GM21717 (cell line): ENCODE measurements around the gene TMC2.

Experiments
- ATAC-seq: cut with Tn5 transposase; IDR thresholded peaks from one replicate; pipeline ENCODE4 v1.9.1; 2021; ENCODE audit warnings: mild to moderate bottlenecking, moderate library complexity; ENCODE audit not compliant: unreplicated experiment

Gene TMC2

DNA sequence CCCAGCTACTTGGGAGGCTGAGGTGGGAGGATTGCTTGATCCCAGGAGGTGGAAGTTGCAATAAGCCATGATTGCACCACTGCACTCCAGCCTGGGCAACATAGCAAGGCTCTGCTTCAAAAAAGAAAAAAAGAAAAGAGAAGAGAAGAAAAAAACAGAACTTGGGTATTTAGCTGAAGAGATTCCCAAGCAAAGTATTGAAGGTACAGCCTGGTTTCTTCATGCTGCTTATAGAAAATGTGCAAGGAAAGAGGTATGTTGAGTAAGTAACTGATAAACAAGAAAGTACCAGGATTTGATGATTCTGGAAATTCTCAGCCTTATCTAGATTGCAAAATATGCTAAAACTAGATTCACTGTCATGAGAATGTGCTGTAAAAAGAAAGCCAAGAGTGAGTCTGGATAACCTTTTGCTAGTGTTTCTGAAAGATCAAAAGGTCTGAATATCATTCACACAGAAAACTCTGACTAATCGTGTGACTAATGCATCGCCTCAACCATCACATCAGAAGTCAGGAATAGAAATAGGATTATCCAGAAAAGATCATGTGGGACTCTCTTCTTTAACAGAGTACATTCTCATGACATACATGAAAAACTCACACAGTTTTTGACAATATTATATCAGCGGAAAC lies 83.7 kb downstream of the TMC2 start:
- ATAC-seq, result no peak

DNA sequence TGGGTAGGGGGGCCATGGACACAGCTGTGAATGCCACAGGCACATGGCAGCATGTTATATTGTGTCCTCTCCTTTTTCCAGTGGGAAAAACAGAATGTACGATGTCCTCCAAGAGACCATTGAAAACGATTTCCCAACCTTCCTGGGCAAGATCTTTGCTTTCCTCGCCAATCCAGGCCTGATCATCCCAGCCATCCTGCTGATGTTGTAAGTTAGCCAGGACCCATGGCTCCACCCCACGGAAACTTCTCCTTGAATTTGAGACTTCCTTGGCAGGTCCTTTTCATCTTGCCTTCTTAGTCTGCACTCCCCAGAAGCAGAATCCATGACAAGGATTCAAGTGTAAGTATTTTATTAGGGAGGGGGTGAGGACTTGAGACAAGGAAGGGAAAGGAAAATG lies 87.8 kb downstream of the TMC2 start:
- no peak for ATAC-seq

DNA sequence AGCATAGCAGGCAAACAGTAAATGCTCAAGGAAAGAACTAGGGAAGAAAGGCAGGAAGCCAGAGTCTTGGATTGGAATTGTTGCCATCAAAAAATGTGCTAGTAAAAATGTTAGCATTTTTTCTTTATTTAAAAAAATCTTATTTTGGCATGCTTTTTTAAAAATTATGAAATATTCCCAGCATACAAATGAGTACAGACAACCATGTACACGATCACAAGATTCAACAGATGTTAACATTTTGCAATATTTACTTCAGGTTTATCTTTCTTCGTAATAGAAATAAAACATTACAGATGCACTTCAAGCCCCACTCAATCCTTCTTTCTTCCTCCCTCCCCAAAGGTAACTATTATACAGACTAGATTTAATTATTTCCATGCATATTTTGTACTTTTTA lies 88.7 kb downstream of the TMC2 start:
- ATAC-seq, result no peak

DNA sequence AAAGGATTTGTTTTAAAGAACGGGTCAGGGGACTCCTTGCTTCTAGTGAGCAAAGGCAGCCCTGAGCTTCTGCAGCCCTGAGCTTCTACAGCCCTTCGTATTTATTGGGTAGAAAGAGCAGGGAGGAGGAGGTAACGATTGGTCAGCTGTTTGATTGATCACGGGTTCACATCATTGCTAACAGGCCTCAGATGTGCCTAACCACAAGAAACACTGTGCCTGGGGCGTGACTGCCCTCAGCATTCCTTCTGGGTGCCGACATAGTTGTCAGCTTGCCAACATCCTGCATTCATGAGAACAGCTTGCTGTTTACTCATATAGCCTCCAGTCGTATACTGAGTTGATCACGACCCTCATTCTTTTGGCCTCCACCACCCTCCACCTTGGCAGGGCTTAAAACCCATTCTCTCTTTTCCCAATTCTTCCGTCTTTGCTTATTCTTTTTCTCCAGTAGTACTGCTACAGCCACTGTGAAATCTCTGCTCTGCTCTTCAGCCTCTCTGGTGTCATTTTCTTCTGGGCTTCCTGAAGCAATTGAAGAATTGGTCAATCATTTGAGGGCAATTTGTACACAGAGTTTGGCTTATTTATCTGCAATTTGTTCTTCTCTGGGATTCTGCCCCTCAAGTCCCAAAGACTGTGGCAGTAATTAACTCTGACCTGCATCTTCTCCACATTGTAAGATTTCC lies 90.6 kb downstream of the TMC2 start:
- no peak for ATAC-seq

DNA sequence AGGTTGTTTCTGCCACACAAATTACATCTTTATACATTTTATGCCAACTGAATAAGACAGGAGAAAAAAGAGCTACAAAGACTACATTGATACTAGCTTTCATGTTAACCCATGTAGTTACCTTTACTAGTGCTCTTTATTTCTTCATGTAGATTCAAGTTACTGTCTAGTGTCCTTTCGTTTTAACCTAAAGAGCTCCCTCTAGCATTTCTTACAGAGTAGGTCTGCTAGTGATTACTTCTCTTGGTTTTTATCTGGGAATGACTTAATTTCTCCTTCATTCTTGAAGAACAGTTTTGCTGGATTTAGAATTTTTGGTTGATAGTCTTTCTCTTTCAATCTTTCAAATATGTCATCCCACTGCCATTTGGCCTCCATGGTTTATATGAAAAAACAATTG lies 94.9 kb downstream of the TMC2 start:
- no peak for ATAC-seq

DNA sequence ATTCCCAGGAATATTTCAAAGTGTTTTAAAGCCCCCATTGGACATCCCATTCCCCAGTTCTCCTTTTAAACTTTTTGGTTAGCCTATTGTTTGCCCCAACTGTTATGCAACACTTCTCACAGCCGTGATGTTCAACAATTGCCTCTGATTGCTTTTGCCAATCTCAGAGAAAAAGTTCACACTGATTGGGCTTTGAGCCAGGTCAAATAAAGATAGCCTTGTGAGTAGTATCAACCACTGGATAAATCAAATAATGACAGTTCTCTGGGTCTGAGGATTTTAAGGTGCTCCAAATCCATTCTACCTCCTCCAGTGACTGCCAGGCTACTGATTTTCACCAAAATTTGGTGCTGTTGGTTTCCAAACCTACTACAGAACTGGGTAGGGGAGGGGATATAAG lies 97.0 kb downstream of the TMC2 start:
- no peak for ATAC-seq

DNA sequence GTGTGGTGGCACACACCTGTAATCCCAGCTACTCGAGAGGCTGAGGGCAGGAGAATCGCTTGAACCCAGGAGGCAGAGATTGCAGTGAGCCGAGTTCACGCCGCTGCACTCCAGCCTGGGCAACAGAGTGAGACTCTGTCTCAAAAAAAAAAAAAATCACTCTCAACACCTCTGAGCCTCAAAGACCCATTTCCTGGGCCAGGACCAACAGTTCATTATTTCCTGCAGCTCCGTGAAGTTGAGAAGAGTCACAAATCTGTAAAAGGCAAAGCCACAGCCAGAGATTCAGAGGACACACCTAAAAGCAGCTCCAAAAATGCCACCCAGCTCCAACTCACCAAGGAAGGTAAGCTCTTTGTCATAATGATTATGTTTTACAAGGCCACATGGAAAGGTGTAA lies 100.9 kb downstream of the TMC2 start:
- no peak for ATAC-seq

DNA sequence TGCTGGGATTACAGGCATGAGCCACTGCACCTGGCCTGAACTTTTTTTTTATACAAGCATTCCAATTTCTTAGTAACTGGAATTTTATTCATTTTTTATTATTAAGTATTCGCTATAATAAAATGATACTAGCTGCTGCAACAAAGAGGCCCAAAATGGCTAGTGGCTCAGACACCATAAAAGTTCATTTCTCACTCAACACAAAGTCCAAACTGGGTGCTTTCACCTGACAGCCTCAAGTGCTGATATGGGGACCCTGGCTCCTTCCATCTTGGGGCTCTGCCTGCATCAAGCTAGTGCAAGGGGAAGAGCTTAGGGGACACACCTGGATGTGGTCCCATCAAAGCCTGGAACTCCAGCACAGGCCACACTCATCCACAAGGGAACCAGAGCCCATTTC lies 103.9 kb downstream of the TMC2 start:
- no peak for ATAC-seq

DNA sequence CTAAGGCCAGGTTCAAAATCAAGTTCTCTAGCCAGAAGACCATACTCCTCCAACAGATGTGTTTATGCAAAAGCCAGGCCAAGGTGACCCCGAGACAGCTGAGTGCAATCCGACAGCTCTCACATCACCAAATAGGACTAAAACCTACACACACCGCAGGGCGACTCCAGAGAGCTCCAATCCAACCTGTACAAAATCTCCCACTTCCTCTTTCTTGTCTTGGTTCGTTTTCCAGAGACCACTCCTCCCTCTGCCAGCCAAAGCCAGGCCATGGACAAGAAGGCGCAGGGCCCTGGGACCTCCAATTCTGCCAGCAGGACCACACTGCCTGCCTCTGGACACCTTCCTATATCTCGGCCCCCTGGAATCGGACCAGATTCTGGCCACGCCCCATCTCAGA lies 104.5 kb downstream of the TMC2 start:
- no peak for ATAC-seq

DNA sequence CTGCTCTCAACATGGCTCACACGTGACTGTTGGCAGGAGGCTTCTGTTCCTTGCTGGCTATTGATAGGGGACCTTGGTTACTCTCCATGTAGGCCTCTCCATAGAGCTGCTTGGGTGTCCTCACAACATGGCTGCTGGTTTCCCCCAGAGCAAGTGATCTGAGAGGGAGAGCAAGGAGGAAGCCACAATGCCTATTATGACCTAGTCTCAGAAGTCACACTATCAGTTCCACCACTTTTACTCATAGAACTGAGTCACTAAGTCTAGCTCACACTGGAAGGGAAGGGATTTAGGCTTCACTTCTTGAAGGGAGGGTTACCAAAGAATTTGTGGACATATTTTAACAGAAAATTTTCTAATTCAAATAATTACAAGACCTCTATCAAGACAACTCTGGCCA lies 107.3 kb downstream of the TMC2 start:
- no peak for ATAC-seq

DNA sequence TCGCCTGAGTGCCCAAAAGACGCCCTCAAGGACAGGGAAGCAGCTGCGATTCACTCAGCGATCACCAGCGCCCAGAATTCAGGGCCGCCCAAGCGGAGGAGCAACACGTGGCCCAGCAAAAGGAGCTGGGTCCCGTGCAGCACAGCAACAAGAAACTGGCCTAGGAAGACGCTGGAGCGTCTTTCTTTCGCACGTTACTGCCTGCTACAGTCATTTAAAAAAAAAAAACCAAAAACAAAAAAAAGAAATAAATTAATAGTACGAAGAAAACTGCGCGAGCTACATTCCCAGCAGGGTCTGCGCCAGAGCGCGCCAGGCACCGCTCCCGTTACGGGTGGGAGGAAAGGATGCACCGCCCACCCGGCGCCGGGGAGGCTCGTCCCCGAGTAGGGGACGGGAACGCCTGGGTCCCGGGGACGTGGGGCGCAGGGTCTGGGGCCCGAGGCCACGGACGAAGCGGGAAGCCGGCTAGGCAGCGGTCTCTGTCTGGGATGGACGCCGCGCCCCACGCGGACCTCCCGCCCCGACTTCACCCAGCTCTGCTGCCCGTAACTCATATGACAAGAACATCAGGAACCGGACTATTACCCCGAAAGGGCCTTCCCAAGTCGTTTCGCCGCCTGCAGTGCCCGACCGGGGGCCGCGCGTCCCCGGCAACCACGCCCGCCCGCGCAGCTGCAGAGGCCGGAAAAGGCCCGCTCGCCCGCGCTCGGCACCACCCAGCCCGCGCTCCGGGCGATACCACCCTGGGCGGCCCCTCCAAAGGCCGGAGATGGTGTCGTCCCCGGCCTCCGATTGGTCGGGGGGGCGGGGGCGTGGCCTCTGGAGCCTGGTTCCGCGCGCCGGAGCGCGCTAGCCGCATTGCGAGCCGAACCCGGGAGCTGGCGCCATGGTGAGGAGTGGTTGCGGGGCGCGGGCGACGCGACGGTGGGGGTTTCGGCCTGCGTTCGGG lies 115.7 kb downstream of the TMC2 start, which contains the start of gene NOP56:
Gene NOP56 (plus strand): TSS at position 861 of the 952 bp plus-strand sequence. CDS start 29 bp downstream, at position 890.
- peak; percentile 75 for ATAC-seq

DNA sequence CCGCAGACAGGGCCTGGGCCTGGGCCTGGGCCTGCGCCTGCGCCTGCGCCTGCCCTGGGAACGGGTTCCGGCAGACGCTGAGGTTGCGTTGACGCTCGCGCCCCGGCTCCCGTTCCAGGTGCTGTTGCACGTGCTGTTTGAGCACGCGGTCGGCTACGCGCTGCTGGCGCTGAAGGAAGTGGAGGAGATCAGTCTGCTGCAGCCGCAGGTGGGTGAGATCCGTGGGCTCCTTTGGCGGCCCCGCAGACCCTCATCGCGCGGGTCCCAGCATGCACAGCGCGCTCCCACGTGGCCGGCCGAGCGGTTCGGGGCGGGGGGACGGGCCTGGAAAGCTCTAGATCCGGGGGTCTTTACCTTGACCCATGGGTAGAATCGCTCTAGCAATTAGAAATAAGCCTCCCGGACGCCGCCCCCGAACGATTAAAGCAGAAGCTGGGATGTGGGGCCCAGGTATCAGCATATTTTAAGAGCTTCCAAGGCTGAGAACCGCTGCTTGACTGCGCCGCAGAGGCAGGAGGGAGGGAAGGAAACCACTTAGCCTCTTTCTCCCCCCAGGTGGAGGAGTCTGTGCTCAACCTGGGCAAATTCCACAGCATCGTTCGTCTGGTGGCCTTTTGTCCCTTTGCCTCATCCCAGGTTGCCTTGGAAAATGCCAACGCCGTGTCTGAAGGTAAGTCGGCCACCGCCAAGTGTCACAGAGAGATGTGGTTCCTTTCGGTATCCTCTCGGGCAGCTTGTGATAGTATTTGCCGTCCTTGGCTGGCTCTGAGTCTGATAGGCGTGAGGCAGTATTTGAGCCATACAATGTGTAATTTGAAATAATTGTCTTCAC lies 116.6 kb downstream of the TMC2 start:
- peak; percentile 34 for ATAC-seq

DNA sequence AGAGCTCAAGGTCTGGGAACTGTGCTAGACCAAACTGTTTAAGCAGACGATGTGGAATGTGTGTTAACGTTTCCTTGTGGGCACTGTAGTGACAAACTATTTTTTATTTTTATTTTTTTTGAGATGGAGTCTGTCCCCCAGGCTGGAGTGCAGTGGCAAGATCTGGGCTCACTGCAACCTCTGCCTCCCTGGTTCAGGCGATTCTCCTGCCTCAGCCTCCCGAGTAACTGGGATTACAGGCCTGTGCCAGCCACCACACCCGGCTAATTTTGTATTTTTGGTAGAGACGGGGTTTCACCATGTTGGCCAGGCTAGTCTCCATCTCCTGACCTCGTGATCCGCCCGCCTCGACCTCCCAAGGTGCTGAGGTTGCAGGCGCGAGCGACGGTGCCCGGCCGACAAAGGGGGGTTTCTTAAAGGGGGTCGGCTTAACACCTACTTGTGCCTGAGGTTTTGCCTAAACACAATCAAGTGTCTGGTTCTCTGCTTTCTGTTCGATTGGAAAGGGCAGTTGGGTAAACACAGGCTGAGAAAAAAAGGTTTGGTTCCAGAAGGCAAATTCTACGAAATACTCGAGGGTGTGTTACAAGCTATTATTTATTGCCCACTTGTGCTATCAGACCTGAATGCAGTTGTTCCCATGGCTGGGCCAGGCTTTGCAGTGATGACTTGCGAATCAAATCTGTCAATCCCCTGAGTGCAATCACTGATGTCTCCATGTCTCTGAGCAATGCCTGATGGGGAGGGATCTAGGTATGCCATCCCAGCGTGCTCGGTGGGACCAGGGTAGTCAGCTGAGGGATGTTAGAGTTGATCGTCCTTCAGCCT lies 117.4 kb downstream of the TMC2 start:
- no peak for ATAC-seq

DNA sequence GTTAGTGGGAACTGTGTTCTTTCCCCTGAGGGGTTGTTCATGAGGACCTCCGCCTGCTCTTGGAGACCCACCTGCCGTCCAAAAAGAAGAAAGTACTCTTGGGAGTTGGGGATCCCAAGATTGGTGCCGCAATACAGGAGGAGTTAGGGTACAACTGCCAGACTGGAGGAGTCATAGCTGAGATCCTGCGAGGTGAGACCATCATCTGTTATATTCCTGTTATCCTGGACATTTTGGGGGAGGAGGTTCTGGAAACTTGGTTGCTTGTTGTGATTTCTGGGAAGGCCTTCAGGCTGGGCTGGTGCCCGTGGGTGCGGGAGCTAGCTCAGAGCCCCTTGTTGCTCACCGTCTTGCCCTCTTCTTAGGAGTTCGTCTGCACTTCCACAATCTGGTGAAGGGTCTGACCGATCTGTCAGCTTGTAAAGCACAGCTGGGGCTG lies 118.0 kb downstream of the TMC2 start:
- no peak for ATAC-seq

DNA sequence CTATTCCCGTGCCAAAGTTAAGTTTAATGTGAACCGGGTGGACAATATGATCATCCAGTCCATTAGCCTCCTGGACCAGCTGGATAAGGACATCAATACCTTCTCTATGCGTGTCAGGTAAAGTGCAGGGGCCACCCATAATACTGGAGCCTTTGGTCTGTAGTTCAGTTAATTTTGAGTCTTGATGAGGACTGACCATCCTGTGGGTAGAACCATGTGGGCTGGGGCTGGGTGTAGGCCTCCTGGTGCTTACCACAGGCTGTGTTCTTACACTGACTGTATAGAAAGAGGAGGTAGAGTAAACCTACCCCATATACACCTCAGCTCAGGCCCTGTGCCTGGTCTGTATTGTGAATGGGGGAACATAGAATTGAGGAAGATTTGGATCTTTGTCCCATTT lies 118.5 kb downstream of the TMC2 start:
- no peak for ATAC-seq

DNA sequence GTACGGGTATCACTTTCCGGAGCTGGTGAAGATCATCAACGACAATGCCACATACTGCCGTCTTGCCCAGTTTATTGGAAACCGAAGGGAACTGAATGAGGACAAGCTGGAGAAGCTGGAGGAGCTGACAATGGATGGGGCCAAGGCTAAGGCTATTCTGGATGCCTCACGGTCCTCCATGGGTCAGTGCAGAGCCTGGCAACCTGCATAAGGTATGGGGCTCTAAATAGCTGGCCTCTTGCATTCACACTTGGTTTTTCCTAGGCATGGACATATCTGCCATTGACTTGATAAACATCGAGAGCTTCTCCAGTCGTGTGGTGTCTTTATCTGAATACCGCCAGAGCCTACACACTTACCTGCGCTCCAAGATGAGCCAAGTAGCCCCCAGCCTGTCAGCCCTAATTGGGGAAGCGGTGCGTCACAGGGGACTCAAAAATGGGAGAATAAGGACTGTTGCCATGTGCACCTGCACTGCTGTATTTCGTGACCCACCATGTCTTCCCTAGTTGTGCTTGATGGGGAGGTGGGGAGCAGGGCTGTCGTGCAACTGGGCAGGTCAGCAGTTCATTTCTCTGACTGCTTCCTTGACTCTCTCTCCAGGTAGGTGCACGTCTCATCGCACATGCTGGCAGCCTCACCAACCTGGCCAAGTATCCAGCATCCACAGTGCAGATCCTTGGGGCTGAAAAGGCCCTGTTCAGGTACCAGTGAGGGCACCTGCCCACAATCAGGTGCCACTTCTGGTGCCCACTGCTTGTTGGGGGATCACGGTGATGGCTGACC lies 119.2 kb downstream of the TMC2 start:
- ATAC-seq, result no peak

DNA sequence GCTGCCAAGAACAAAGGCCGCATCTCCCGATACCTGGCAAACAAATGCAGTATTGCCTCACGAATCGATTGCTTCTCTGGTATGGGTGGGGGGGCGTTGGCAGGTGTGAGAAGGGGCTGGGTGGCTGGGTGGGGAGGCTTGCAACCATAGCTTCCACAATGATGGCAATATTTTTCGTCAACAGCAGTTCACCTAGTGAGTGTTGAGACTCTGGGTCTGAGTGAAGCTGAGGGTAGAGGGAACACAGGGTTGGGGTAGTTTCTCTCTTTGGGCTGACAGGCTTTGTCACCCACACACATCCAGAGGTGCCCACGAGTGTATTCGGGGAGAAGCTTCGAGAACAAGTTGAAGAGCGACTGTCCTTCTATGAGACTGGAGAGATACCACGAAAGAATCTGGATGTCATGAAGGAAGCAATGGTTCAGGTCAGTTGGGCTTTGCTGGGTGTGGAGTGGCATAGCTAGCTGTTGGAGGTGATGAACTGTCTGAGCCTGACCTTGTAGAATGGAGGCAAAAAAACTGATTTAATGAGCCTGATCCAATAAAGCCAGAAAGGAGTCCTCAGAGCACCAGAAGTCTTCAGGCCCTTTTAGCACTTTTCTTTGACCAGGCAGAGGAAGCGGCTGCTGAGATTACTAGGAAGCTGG lies 120.2 kb downstream of the TMC2 start:
- ATAC-seq, result no peak

DNA sequence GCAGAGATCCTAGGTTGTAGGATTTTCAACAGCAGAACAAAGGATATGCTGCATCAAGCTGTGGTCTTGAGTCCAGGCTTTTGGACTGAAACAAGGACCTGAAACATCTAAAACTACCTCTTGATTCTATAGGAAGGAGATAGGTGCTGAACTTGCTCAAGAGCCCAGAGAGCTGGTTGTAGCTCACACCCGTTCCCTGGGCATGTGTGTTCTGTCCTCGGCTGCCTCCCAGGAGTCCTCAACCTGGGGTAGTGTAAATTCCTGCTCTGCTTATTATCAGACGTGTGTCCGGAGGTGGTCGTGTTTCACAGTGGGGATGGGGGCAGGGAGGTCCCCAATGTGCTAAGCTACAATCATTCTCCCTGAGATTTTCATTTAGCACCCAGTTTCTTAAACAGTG lies 120.9 kb downstream of the TMC2 start:
- ATAC-seq, result no peak

DNA sequence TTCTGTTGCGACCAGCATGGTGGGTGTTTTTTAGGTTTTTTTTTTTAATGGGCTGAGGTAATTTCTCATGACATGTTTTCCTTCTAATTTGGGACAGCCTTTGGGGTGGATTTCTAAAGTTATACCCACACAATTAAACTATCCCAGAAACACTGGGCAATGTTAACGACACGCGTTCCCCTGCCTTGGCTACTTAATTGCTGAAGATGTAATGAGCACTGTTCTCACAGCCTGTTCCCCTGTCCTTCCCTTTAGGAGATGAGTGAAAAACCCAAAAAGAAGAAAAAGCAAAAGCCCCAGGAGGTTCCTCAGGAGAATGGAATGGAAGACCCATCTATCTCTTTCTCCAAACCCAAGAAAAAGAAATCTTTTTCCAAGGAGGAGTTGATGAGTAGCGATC lies 121.3 kb downstream of the TMC2 start:
- no peak for ATAC-seq
